Fibroblast of gingiva (primary cell): ENCODE data around the gene HS6ST2.

Experiments
- DNase-seq: peaks from one replicate; pipeline ENCODE4 v3.0.0-alpha.2; 2011; ENCODE audit warnings: low read depth

HS6ST2 gene

GRCh38 chrX:132790329-132790728, 168.1 kb downstream of the HS6ST2 start:
- no peak for DNase-seq

GRCh38 chrX:132786217-132786616, 172.2 kb downstream of the HS6ST2 start:
- no peak for DNase-seq

- no peak for DNase-seq
These were observed 179.5 kb downstream of the HS6ST2 start for GRCh38 chrX:132778917-132779316.

- DNase-seq: no peak
These were observed 181.8 kb downstream of the HS6ST2 start for GRCh38 chrX:132776486-132777210.

GRCh38 chrX:132775263-132775823, 183.1 kb downstream of the HS6ST2 start:
- no peak for DNase-seq

- DNase-seq: no peak
These were observed 184.3 kb downstream of the HS6ST2 start for GRCh38 chrX:132774010-132774714.

GRCh38 chrX:132769609-132770008, 188.8 kb downstream of the HS6ST2 start:
- no peak for DNase-seq

GRCh38 chrX:132766452-132766851, 192.0 kb downstream of the HS6ST2 start:
- no peak for DNase-seq

- no peak for DNase-seq
These were observed 194.9 kb downstream of the HS6ST2 start for GRCh38 chrX:132763528-132763927.

- DNase-seq: no peak
These were observed 199.7 kb downstream of the HS6ST2 start for GRCh38 chrX:132758759-132759158.

- no peak for DNase-seq
These were observed 201.3 kb downstream of the HS6ST2 start for GRCh38 chrX:132757066-132757623.

GRCh38 chrX:132756439-132756838, 202.0 kb downstream of the HS6ST2 start:
- DNase-seq: no peak

GRCh38 chrX:132751063-132751690, 207.3 kb downstream of the HS6ST2 start:
- no peak for DNase-seq

- no peak for DNase-seq
These were observed 207.9 kb downstream of the HS6ST2 start for GRCh38 chrX:132750331-132751062.

- no peak for DNase-seq
These were observed 209.0 kb downstream of the HS6ST2 start for GRCh38 chrX:132749406-132749805.

- no peak for DNase-seq
These were observed 209.5 kb downstream of the HS6ST2 start for GRCh38 chrX:132748909-132749308.

- no peak for DNase-seq
These were observed 210.2 kb downstream of the HS6ST2 start for GRCh38 chrX:132748268-132748667.

- DNase-seq: no peak
These were observed 212.8 kb downstream of the HS6ST2 start for GRCh38 chrX:132745593-132745992.

- no peak for DNase-seq
These were observed 214.0 kb downstream of the HS6ST2 start for GRCh38 chrX:132744470-132744869.

- DNase-seq: no peak
These were observed 215.3 kb downstream of the HS6ST2 start for GRCh38 chrX:132743086-132743485.

- DNase-seq: no peak
These were observed 216.2 kb downstream of the HS6ST2 start for GRCh38 chrX:132742246-132742645.

GRCh38 chrX:132741689-132742088, 216.7 kb downstream of the HS6ST2 start:
- DNase-seq: no peak
